ENCODE data around the gene TPK1.

Gene TPK1

DNA sequence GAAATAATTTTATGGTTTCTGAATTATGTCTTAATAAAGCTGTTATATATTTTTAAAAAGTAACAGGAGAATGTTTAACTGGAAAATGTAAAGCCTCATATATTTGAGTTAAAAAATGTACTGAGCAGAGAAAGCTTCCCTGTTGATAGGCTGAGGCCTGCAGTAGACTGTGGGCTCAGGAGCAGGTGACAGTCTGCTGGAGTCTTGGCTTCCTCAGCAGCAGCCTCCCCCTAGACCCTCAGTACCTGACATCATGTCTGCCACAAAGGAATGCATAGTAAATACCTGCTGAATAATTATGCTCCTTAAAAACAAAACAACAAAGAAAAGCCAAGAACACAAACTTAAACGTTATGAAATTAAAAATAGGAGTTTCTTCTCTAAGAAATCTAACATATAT lies 358.5 kb downstream of the TPK1 start:
- no peaks in the 10 kb centered on the region for H3K9me3 ChIP-seq (ENCODE audit: control insufficient read depth, insufficient read depth, low read length)
- no peak overlapping the region for H3K27ac ChIP-seq (ENCODE audit: low read depth, low read length)
- no peak overlapping the region for H3K4me2 ChIP-seq (ENCODE audit: low read length)
- no peaks in the 10 kb centered on the region for H3K79me2 ChIP-seq (ENCODE audit: control insufficient read depth, low read length)
- H3K27me3 ChIP-seq (ENCODE audit: control insufficient read depth, low read length), result no peaks in the 10 kb centered on the region
- no peaks in the 10 kb centered on the region for H3K9me2 ChIP-seq (replicated peaks; ENCODE audit: control insufficient read depth, low read length)
- H3K36me3 ChIP-seq (ENCODE audit: control insufficient read depth, low read length), result no peaks in the 10 kb centered on the region
- no peak overlapping the region for H3K4me3 ChIP-seq (ENCODE audit: low read length)
- TF ChIP-seq, protein P1, sequence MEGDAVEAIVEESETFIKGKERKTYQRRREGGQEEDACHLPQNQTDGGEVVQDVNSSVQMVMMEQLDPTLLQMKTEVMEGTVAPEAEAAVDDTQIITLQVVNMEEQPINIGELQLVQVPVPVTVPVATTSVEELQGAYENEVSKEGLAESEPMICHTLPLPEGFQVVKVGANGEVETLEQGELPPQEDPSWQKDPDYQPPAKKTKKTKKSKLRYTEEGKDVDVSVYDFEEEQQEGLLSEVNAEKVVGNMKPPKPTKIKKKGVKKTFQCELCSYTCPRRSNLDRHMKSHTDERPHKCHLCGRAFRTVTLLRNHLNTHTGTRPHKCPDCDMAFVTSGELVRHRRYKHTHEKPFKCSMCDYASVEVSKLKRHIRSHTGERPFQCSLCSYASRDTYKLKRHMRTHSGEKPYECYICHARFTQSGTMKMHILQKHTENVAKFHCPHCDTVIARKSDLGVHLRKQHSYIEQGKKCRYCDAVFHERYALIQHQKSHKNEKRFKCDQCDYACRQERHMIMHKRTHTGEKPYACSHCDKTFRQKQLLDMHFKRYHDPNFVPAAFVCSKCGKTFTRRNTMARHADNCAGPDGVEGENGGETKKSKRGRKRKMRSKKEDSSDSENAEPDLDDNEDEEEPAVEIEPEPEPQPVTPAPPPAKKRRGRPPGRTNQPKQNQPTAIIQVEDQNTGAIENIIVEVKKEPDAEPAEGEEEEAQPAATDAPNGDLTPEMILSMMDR (IDR thresholded peaks at IDR 0.05; ENCODE audit: low read depth, low read length, poor library complexity, severe bottlenecking), result no peak
- TF ChIP-seq EZH2phosphoT487 (IDR thresholded peaks at IDR 0.05; ENCODE audit: borderline replicate concordance, low read length), result no peak
- H4K20me1 ChIP-seq (ENCODE audit: control insufficient read depth, insufficient read depth, low read depth, low read length), result no peaks in the 10 kb centered on the region
- H3F3A ChIP-seq (ENCODE audit: control insufficient read depth, insufficient read depth), result no peaks in the 10 kb centered on the region
- peaks cover 4% of the 10 kb centered on the region; the same call in 1 of the 2 replicates for H3K4me1 ChIP-seq (ENCODE audit: control insufficient read depth, low read length)

DNA sequence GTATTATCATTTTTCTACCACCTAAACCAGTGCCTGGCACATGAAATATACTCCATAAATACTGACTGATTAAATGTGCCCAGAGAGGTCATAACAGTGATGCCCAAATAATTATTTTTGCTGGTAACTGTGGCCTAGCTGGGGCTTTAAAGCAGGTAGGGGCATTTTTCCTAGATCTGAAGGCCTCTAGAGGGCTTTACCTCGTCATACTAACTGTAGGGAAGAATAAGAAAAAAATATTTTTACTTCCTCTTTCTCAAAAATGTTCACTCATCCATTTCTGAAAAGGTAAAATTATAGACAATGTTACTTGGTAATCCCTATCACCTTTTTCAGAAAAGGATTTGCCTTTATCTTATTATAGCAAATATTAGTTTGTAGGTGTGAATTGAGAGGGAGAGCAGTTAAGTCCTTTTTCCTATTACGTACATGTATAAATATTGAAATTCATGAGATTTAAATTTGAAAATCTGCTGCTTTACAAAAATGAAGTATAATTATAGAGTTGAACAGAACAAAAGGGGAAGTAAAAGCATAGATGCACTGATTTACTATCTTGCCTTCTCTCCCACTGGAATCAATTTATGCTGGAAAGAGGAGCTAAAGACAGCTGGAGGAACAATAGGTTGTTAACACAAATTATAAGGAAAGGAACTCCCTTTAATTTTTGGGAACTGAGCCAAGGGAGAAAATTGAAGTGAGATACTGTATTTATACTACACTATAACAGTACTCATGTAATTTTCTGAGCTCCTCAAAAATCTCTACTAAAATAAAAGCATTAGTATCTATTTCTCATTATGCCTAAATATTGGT lies 360.8 kb downstream of the TPK1 start:
- no peaks in the 10 kb centered on the region for H3K79me2 ChIP-seq (ENCODE audit: control insufficient read depth, low read length)
- H3K36me3 ChIP-seq (ENCODE audit: control insufficient read depth, low read length), result no peaks in the 10 kb centered on the region
- no peaks in the 10 kb centered on the region for H3F3A ChIP-seq (ENCODE audit: control insufficient read depth, insufficient read depth)
- no peaks in the 10 kb centered on the region for H3K27me3 ChIP-seq (ENCODE audit: control insufficient read depth, low read length)
- no peaks in the 10 kb centered on the region for H4K20me1 ChIP-seq (ENCODE audit: control insufficient read depth, insufficient read depth, low read depth, low read length)
- H3K9me2 ChIP-seq (replicated peaks; ENCODE audit: control insufficient read depth, low read length), result no peaks in the 10 kb centered on the region
- no peak for TF ChIP-seq EZH2phosphoT487 (IDR thresholded peaks at IDR 0.05; ENCODE audit: borderline replicate concordance, low read length)
- TF ChIP-seq, protein P1 (IDR thresholded peaks at IDR 0.05; ENCODE audit: low read depth, low read length, poor library complexity, severe bottlenecking), result no peak
- peaks cover 4% of the 10 kb centered on the region; the same call in 1 of the 2 replicates for H3K4me1 ChIP-seq (ENCODE audit: control insufficient read depth, low read length)
- H3K4me2 ChIP-seq (ENCODE audit: low read length), result no peak overlapping the region
- no peaks in the 10 kb centered on the region for H3K9me3 ChIP-seq (ENCODE audit: control insufficient read depth, insufficient read depth, low read length)
- no peak overlapping the region for H3K4me3 ChIP-seq (ENCODE audit: low read length)
- H3K27ac ChIP-seq (ENCODE audit: low read depth, low read length), result no peak overlapping the region

DNA sequence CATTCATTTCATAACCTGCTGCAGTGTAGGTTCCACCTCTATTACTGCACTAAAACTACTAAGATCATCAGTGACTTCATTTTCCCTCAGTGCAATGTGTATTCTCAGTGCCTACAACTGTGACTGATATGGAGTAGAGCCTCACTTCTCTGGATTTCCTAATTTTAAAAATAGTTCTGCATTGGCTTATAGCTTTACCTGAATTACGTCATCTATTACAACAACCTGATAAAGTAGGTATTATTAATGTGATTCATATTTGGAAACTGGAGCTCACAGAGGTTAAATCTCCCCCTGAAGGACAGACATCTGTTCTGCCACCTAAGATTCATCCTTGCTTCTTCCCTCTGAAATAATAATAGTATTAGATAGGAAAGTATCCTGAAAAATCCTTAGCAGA lies 361.5 kb downstream of the TPK1 start:
- Histone ChIP-seq H3K4me1 (ENCODE audit: control insufficient read depth, low read length) (peaks cover 4% of the 10 kb centered on the region; the same call in 1 of the 2 replicates), H4K20me1 (ENCODE audit: control insufficient read depth, insufficient read depth, low read depth, low read length) (no peaks in the 10 kb centered on the region), H3K36me3 (ENCODE audit: control insufficient read depth, low read length) (no peaks in the 10 kb centered on the region), H3K9me2 (replicated peaks; ENCODE audit: control insufficient read depth, low read length) (no peaks in the 10 kb centered on the region), H3K27ac (ENCODE audit: low read depth, low read length) (no peak overlapping the region), H3K27me3 (ENCODE audit: control insufficient read depth, low read length) (no peaks in the 10 kb centered on the region), H3K4me2 (ENCODE audit: low read length) (no peak overlapping the region), H3F3A (ENCODE audit: control insufficient read depth, insufficient read depth) (no peaks in the 10 kb centered on the region), H3K9me3 (ENCODE audit: control insufficient read depth, insufficient read depth, low read length) (no peaks in the 10 kb centered on the region), H3K79me2 (ENCODE audit: control insufficient read depth, low read length) (no peaks in the 10 kb centered on the region), H3K4me3 (ENCODE audit: low read length) (no peak overlapping the region)
- TF ChIP-seq EZH2phosphoT487 (IDR thresholded peaks at IDR 0.05; ENCODE audit: borderline replicate concordance, low read length), result no peak
- TF ChIP-seq, protein P1 (IDR thresholded peaks at IDR 0.05; ENCODE audit: low read depth, low read length, poor library complexity, severe bottlenecking), result no peak

All from DOHH2 (cell line).